Calu3 (cell line): Measurements from ENCODE around the gene VPS13D. TPM values are rescaled to one million over a fixed set of nuclear protein-coding genes. Genes with fewer than 3 reads are reported as not detected.

Experiments
- BruUV-seq: library from RNA; stranded (reverse); fragments of 400-500 nt; replicated peaks from 2 replicates; lab custom pipeline; 2021; lab: Mats Ljungman, UMichigan
- CTCF ChIA-PET: fragments of 300-600 bp; sonication (Branson Sonifier 250); formaldehyde crosslinking; loops from one replicate; lab custom pipeline; 2022; ENCODE audit warnings: antibody characterized with exemption; lab: Charles Lee
- DNase-seq: peaks from one replicate; pipeline ENCODE4 v3.0.0; 2022
- H3K27ac Mint-ChIP-seq: one replicate; pipeline ENCODE4 v1.8.0; 2022; ENCODE audit warnings: mixed read lengths; ENCODE audit not compliant: unreplicated experiment
- H3K27me3 Mint-ChIP-seq: one replicate; pipeline ENCODE4 v1.8.0; 2022; ENCODE audit warnings: mixed read lengths; ENCODE audit not compliant: unreplicated experiment
- H3K36me3 Mint-ChIP-seq: one replicate; pipeline ENCODE4 v1.8.0; 2022; ENCODE audit warnings: mild to moderate bottlenecking, moderate library complexity, mixed read lengths; ENCODE audit not compliant: insufficient read depth, unreplicated experiment
- H3K4me1 Mint-ChIP-seq: one replicate; pipeline ENCODE4 v1.8.0; 2022; ENCODE audit warnings: mild to moderate bottlenecking, low read depth, mixed read lengths; ENCODE audit not compliant: unreplicated experiment
- H3K4me3 Mint-ChIP-seq: one replicate; pipeline ENCODE4 v1.8.0; 2022; ENCODE audit warnings: mild to moderate bottlenecking, low read depth, moderate library complexity, mixed read lengths; ENCODE audit not compliant: unreplicated experiment
- H3K9me3 Mint-ChIP-seq: one replicate; pipeline ENCODE4 v1.8.0; 2022; ENCODE audit warnings: low read depth, mixed read lengths; ENCODE audit not compliant: unreplicated experiment
- intact Hi-C: fragments of 100-400 bp; cut with micrococcal nuclease; formaldehyde crosslinking; loops from one replicate; pipeline ENCODE4 v1.10.0; 2022; ENCODE audit not compliant: unreplicated experiment
- total RNA-seq: library from RNA; stranded (reverse); gene quantifications from 2 replicates; pipeline ENCODE4 v1.2.3, GENCODE V29; 2022
- TF ChIP-seq, protein P1 (sequence below): fragments of 200-600 bp; IDR thresholded peaks from one replicate; pipeline ENCODE4 v1.8.0; 2022; ENCODE audit warnings: antibody characterized with exemption; ENCODE audit not compliant: unreplicated experiment

Gene VPS13D
- total RNA-seq, 1 experiment from 2014 or later: 30.6 TPM

DNA sequence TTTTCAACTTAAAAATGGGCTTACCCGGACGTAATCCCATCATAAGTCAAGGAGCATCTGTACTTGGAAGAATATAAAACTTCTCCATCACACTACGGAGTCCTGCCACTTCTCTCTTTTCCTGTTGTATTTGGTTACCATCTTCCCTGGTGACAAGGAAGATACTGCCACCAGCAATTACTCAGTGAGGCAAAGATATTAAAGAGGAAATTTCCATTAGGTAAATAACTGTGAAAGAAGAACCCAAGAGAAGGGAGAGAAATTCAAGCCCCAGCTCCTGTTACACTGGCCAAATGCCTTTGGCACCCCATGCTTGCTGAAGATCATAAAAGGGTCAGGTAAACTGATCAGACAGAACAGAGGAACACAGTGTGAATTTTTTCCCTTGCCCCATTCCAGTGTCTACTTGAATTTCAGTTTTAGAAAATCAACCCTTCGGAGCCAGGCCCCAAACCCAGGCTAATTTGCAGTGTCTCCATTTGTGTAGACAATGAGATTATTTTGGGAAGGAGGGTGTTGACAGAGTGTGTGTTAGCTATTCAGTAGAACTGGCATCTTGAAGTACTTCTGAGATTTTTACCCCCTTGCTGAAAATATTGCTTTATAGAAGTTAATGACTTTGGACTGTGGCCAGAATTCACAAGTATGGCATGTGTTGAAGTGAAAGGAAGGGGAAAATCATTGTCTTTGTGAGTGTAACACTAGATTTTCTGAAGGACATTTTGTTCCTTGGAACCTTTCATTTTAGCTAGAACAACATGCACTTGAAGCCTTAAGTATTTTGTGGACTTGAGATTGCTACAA lies 221.1 kb downstream of the VPS13D start:
- no peak for DNase-seq
- intact Hi-C loops: no loop called here
- Mint-ChIP-seq H3K9me3 (no peaks in the 10 kb centered on the region), H3K4me3 (no peak overlapping the region), H3K36me3 (peaks cover 11% of the 10 kb centered on the region), H3K4me1 (peaks cover 25% of the 10 kb centered on the region), H3K27ac (no peak overlapping the region), H3K27me3 (no peaks in the 10 kb centered on the region)
- no TSS peak for BruUV-seq
- TF ChIP-seq, protein P1, sequence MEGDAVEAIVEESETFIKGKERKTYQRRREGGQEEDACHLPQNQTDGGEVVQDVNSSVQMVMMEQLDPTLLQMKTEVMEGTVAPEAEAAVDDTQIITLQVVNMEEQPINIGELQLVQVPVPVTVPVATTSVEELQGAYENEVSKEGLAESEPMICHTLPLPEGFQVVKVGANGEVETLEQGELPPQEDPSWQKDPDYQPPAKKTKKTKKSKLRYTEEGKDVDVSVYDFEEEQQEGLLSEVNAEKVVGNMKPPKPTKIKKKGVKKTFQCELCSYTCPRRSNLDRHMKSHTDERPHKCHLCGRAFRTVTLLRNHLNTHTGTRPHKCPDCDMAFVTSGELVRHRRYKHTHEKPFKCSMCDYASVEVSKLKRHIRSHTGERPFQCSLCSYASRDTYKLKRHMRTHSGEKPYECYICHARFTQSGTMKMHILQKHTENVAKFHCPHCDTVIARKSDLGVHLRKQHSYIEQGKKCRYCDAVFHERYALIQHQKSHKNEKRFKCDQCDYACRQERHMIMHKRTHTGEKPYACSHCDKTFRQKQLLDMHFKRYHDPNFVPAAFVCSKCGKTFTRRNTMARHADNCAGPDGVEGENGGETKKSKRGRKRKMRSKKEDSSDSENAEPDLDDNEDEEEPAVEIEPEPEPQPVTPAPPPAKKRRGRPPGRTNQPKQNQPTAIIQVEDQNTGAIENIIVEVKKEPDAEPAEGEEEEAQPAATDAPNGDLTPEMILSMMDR: no peak
- CTCF ChIA-PET: interaction anchor here (0.7 to 1.0 kb wide), 2 partner anchors 15 to 145 kb away, joined by 3 read pairs; no protein-coding TSS in a partner anchor

DNA sequence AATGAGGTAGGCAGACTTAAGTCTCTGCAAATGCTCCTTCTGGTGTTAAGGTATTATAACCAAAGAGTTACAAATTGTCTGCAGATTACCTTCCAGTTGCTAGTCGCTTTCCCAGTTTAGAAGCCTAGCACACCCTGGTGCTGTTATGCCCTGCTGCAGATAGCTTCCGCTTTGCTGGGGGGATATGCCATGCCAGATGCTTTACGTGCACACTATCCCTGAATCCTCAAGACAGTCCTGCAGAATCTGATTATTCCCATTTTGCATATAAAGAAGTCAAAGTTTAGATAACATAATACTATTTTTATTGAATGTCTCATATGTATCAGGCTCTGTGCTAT lies 221.7 kb downstream of the VPS13D start:
- no peak overlapping the region for H3K4me3 Mint-ChIP-seq
- H3K9me3 Mint-ChIP-seq: no peaks in the 10 kb centered on the region
- no peaks in the 10 kb centered on the region for H3K27me3 Mint-ChIP-seq
- TF ChIP-seq, protein P1: no peak
- DNase-seq: no peak
- H3K36me3 Mint-ChIP-seq: peaks cover 11% of the 10 kb centered on the region
- H3K27ac Mint-ChIP-seq: no peak overlapping the region
- CTCF ChIA-PET: interaction anchor here (1.0 kb wide), 1 partner anchor 144 kb away, joined by 3 read pairs; no protein-coding TSS in a partner anchor
- no TSS peak for BruUV-seq
- intact Hi-C loops: no loop called here
- peaks cover 29% of the 10 kb centered on the region for H3K4me1 Mint-ChIP-seq

- no TSS peak for BruUV-seq
- H3K4me1 Mint-ChIP-seq: peaks cover 36% of the 10 kb centered on the region
- TF ChIP-seq, protein P1: no peak
- intact Hi-C loops: no loop called here
- peaks cover 11% of the 10 kb centered on the region for H3K36me3 Mint-ChIP-seq
- CTCF ChIA-PET: no interaction called here
- no peak for DNase-seq
- peak overlapping the region; percentile 83 for H3K27ac Mint-ChIP-seq
- H3K4me3 Mint-ChIP-seq: no peak overlapping the region
- no peaks in the 10 kb centered on the region for H3K9me3 Mint-ChIP-seq
- H3K27me3 Mint-ChIP-seq: no peaks in the 10 kb centered on the region
Observed at GRCh38 chr1:12452262-12452661, 222.4 kb downstream of the VPS13D start.

GRCh38 chr1:12453400-12454343 lies 223.8 kb downstream of the VPS13D start:
- peaks cover 11% of the 10 kb centered on the region for H3K36me3 Mint-ChIP-seq
- intact Hi-C loops: loop anchor here (1.0 to 2.0 kb wide), 4 partner anchors 18 to 165 kb away; partner anchors contain the start of gene DHRS3
- TF ChIP-seq, protein P1: no peak
- H3K4me3 Mint-ChIP-seq: no peak overlapping the region
- peak overlapping the region; percentile 83 for H3K27ac Mint-ChIP-seq
- no peak for DNase-seq
- H3K9me3 Mint-ChIP-seq: no peaks in the 10 kb centered on the region
- peaks cover 39% of the 10 kb centered on the region for H3K4me1 Mint-ChIP-seq
- no TSS peak for BruUV-seq
- H3K27me3 Mint-ChIP-seq: no peaks in the 10 kb centered on the region
- CTCF ChIA-PET: interaction anchor here (0.6 to 0.8 kb wide), 2 partner anchors 161 to 166 kb away, joined by 3 to 6 read pairs; no protein-coding TSS in a partner anchor
